Measurements from ENCODE around the gene EEF2.

DNA sequence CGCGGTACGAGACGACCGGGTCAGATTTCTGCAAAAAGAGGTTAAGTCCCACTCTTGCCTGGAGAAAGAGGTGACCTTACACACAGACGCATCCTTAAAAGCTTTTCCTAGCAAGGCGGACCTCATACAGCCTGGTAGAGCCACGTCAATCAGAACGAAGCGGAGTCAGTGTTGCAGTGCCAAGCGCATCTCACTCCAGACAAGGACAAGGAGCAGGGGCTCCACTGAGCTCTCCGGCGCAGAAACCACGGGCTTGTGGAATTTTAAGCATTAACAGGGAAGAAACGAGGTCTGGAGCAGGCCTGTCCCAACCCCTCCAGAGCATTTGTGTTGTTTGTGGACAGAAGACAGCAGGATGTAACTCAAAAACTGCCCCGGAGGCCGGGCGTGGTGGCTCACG is 7.1 kb downstream of the EEF2 start:
- TF ChIP-seq, protein P1, sequence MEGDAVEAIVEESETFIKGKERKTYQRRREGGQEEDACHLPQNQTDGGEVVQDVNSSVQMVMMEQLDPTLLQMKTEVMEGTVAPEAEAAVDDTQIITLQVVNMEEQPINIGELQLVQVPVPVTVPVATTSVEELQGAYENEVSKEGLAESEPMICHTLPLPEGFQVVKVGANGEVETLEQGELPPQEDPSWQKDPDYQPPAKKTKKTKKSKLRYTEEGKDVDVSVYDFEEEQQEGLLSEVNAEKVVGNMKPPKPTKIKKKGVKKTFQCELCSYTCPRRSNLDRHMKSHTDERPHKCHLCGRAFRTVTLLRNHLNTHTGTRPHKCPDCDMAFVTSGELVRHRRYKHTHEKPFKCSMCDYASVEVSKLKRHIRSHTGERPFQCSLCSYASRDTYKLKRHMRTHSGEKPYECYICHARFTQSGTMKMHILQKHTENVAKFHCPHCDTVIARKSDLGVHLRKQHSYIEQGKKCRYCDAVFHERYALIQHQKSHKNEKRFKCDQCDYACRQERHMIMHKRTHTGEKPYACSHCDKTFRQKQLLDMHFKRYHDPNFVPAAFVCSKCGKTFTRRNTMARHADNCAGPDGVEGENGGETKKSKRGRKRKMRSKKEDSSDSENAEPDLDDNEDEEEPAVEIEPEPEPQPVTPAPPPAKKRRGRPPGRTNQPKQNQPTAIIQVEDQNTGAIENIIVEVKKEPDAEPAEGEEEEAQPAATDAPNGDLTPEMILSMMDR (IDR thresholded peaks at IDR 0.05) = no peak
- no peak for TF ChIP-seq EZH2 (IDR thresholded peaks at IDR 0.05)
- no peak for TF ChIP-seq EZH2phosphoT487 (IDR thresholded peaks at IDR 0.05)

Data from neural progenitor cell (in vitro differentiated cells).